Activated naive CD4-positive, alpha-beta T cell treated with anti-CD3 and anti-CD28 coated beads for 36 hours (primary cell): Measurements from ENCODE around the gene FAM118A. TPM values are rescaled to one million over a fixed set of nuclear protein-coding genes. Genes with fewer than 3 reads are reported as not detected.

Source experiments
- CTCF ChIA-PET: fragments of 350-600 bp; sonication (Branson Sonifier 250); formaldehyde crosslinking; loops from one replicate; lab custom pipeline; 2021; ENCODE audit warnings: antibody characterized with exemption; lab: Charles Lee
- DNase-seq: peaks from one replicate; pipeline ENCODE4 v3.0.0-alpha.2; 2020
- H3K27ac Mint-ChIP-seq: one replicate; pipeline ENCODE4 v1.8.0; 2021; ENCODE audit warnings: mild to moderate bottlenecking, mixed read lengths
- H3K27me3 Mint-ChIP-seq: one replicate; pipeline ENCODE4 v1.8.0; 2021; ENCODE audit warnings: low read depth, mixed read lengths
- H3K36me3 Mint-ChIP-seq: one replicate; pipeline ENCODE4 v1.8.0; 2021; ENCODE audit warnings: low read depth, mixed read lengths
- H3K4me1 Mint-ChIP-seq: one replicate; pipeline ENCODE4 v1.8.0; 2021; ENCODE audit warnings: low read depth, mixed read lengths
- H3K4me3 Mint-ChIP-seq: one replicate; pipeline ENCODE4 v1.8.0; 2021; ENCODE audit warnings: mild to moderate bottlenecking, moderate library complexity, mixed read lengths
- H3K9me3 Mint-ChIP-seq: one replicate; pipeline ENCODE4 v1.8.0; 2021; ENCODE audit warnings: mixed read lengths
- intact Hi-C: fragments of 100-400 bp; cut with micrococcal nuclease; formaldehyde crosslinking; loops from one replicate; pipeline ENCODE4 v1.15.1; 2023
- total RNA-seq, 2 experiments: library from RNA; stranded (reverse); gene quantifications; one replicate each; pipeline ENCODE4 v1.2.3, GENCODE V29; 2021

FAM118A gene
- total RNA-seq, 2 experiments from 2014 or later = 62.2 to 66.9 TPM

DNA sequence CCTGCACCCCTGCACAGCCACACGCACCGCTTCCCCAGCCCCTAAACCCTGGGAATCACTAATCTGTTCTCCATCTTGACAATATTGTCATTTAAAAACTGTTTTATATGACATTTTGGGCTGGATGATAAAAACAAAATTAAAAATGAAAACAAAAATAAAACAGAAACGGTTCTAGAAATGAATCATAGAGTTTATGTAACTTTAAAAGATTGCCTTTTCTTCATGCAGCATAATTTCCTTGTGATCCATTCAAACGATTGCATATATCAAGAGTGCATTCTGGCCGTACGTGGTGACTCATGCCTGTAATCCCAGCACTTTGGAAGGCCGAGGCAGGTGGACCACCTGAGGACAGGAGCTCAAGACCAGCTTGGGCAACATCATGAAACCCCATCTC lies 6.6 kb upstream of the FAM118A start:
- CTCF ChIA-PET = interaction anchor here (0.7 kb wide), 1 partner anchor 75 kb away, joined by 3 read pairs; no protein-coding TSS in a partner anchor

DNA sequence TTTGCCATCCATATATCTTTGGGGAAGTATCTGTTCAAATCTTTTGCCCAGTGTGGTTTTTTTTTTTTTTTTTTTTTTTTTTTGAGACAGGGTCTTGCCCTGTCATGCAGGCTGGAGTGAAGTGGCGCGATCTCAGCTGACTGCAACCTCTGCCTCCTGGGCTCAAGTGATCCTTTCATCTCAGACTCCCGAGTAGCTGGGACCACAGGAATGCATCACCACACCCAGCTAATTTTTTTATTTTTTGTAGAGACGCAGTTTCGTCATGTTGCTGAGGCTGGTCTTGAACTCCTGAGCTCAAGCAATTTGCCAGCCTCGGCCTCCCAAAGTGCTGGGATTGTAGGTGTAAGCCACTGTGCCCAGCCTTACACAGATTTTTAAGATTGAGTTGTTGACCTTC lies 4.8 kb upstream of the FAM118A start:
- intact Hi-C loops = loop anchor here (5.0 kb wide), 1 partner anchor 732 kb away; no protein-coding TSS in a partner anchor
- no peaks in the 10 kb centered on the region for H3K9me3 Mint-ChIP-seq
- no peak overlapping the region for H3K4me3 Mint-ChIP-seq
- no peaks in the 10 kb centered on the region for H3K27me3 Mint-ChIP-seq
- H3K4me1 Mint-ChIP-seq = peaks cover 16% of the 10 kb centered on the region
- H3K36me3 Mint-ChIP-seq = no peaks in the 10 kb centered on the region
- H3K27ac Mint-ChIP-seq = no peak overlapping the region
- CTCF ChIA-PET = no interaction called here
- DNase-seq = no peak

More for the DNA sequence above, 6.6 kb upstream of the FAM118A start:
- intact Hi-C loops = no loop called here
- H3K36me3 Mint-ChIP-seq = no peaks in the 10 kb centered on the region
- H3K27ac Mint-ChIP-seq = no peak overlapping the region
- H3K4me1 Mint-ChIP-seq = peaks cover 11% of the 10 kb centered on the region
- no peaks in the 10 kb centered on the region for H3K9me3 Mint-ChIP-seq
- H3K4me3 Mint-ChIP-seq = no peak overlapping the region
- no peaks in the 10 kb centered on the region for H3K27me3 Mint-ChIP-seq
- DNase-seq = no peak

DNA sequence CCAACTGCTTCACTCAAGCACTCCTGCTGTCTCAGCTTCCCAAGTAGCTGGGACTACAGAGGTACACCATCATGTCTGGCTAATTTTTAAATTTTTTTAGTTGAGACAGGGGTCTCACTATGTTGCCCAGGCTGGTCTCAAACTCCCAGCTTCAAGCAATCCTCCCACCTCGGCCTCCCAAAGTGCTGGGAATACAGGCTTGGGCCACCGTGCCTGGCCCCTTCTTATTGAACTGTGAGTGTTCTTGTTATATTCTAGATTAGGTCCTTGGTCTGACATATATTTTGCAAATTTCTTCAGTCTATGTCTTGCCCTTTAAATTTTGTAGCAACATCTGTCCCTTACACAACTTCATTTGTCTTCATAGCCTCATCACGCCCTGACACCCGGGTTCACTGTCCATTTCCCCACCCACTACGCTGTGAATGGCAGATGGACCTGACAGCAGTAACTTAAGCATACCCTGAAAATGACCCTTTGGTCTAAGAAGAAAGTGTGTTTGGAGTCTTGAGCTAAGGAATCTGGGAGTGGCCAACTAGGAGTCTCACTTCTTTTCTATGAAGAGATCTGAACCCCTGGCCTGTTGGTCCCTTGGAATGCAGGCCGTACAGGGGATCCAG lies 4.2 kb upstream of the FAM118A start:
- intact Hi-C loops = loop anchor here (5.0 kb wide), 1 partner anchor 732 kb away; no protein-coding TSS in a partner anchor
- CTCF ChIA-PET = no interaction called here
- Mint-ChIP-seq H3K4me3 (no peak overlapping the region), H3K9me3 (no peaks in the 10 kb centered on the region), H3K4me1 (peaks cover 17% of the 10 kb centered on the region), H3K36me3 (no peaks in the 10 kb centered on the region), H3K27ac (no peak overlapping the region), H3K27me3 (no peaks in the 10 kb centered on the region)
- DNase-seq = no peak

DNA sequence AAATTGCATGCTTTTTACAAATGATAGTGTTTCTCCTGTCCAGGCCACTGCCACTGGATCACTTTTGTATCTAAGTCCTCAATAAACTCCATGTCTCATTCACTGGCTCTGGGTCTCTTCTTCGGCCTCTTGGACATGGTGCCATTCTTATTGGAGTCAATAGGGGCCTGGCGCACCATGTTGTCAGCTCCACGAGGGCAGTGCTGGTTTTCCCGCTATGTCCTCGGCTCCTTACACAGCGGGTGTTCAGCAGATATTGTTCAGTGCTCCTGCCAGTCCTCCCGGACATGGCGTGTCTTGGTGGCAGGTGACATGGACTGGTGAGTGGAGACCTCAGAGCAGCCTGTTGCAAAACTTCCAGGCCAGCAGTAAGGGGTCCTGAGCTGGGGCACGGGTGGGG lies 3.6 kb upstream of the FAM118A start:
- CTCF ChIA-PET = no interaction called here
- peaks cover 4% of the 10 kb centered on the region for H3K36me3 Mint-ChIP-seq
- H3K27ac Mint-ChIP-seq = no peak overlapping the region
- intact Hi-C loops = loop anchor here (5.0 kb wide), 1 partner anchor 731 kb away; no protein-coding TSS in a partner anchor
- no peak overlapping the region for H3K4me3 Mint-ChIP-seq
- H3K4me1 Mint-ChIP-seq = peaks cover 23% of the 10 kb centered on the region
- no peak for DNase-seq
- no peaks in the 10 kb centered on the region for H3K9me3 Mint-ChIP-seq
- H3K27me3 Mint-ChIP-seq = no peaks in the 10 kb centered on the region

DNA sequence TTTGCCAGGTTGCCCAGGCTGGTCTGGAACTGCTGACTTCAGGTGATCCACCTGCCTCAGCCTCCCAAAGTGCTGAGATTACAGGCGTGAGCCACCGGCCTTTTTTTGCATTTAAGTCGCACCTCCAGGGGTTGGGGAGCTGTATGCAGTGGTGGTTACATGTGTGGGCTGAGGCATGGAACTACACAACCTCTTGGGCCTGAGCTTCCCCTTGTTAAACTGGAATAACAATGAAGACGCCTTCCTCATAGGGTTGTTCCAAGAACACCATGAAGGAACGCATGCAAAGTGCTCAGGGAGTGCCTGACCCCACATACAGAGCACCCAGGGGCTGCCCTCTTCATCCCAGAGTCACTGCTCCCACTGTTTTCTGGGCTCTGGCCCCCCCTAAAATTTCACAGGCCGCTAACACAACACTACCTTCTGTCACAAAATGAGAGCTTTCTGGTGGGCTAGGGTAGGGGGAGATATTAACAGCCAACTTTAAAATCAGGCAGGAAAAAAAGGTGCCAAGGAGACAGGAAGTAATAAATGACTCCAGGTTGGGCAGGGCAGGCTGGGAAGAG lies 1.3 kb upstream of the FAM118A start:
- peaks cover 35% of the 10 kb centered on the region for H3K4me1 Mint-ChIP-seq
- CTCF ChIA-PET = no interaction called here
- peak overlapping the region; percentile 87 for H3K27ac Mint-ChIP-seq
- H3K27me3 Mint-ChIP-seq = no peaks in the 10 kb centered on the region
- DNase-seq = no peak
- H3K36me3 Mint-ChIP-seq = peaks cover 6% of the 10 kb centered on the region
- intact Hi-C loops = loop anchor here (5.0 kb wide), 1 partner anchor 729 kb away; no protein-coding TSS in a partner anchor
- H3K4me3 Mint-ChIP-seq = peak overlapping the region; percentile 79
- H3K9me3 Mint-ChIP-seq = no peaks in the 10 kb centered on the region

DNA sequence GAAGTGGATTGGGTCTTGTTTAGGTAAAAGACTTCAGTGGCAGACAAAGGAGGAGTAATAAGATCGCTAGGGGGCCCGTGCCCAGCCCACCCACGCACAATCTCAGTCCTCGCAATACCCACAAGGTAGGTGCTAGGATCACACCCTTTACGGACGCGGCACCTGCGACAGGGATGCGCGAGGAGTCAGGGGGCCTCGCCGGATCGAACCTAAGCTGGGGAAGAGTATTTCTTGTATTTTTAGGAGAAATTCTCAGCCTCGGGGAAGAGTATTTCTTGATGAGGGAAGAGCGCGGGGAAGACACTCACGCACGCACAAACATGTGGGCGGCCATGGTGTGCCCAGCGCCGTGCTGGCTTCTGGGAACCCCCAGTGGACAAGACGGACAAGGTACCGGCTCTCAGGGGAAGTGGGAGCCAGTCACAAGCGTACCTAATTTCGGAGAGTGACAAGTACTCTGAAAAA lies 745 bp upstream of the FAM118A start:
- Mint-ChIP-seq H3K4me1 (peaks cover 38% of the 10 kb centered on the region), H3K27me3 (no peaks in the 10 kb centered on the region), H3K27ac (peak overlapping the region; percentile 87), H3K9me3 (no peaks in the 10 kb centered on the region), H3K36me3 (peaks cover 6% of the 10 kb centered on the region), H3K4me3 (peak overlapping the region; percentile 79)
- CTCF ChIA-PET = no interaction called here
- peak; percentile 55 for DNase-seq
- intact Hi-C loops = loop anchor here (1.0 to 5.0 kb wide), 4 partner anchors 9 to 728 kb away; partner anchors contain the start of genes RIBC2 and SMC1B

DNA sequence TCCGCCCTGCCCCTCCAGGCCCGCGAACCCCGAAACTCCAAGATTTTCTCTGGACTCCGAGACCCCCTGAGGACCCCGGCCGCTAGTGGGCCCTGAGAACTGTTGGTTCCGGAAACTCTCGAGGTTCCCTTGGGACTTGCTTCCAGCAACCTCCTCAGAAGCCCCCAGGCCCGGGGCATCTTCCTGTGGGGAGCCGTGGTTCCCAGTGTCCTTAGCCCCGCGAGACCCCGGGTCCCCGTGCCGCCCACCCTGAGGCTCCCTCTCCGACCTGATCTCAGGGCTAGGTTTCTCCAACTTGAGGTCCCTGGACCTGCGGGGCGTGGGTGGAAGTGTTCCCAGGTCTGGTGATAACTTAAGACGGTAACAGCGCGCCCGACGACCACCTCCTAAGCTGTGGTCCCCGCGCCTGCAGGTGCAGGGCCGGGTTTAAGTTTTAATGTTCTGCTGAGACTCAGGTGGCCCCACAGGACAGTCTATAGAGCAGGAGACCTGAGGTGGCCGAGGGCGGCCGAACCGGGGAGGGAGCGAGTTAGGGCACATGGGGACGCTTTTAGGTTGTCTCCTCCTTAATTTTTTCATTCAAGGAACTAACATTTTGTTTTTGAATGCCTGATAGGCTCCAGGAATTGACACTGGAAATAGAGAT lies 720 bp downstream of the FAM118A start:
- H3K27ac Mint-ChIP-seq = peak overlapping the region; percentile 57
- H3K4me3 Mint-ChIP-seq = peak overlapping the region; percentile 79
- no peak for DNase-seq
- CTCF ChIA-PET = no interaction called here
- intact Hi-C loops = no loop called here
- no peaks in the 10 kb centered on the region for H3K9me3 Mint-ChIP-seq
- H3K4me1 Mint-ChIP-seq = peaks cover 51% of the 10 kb centered on the region
- H3K36me3 Mint-ChIP-seq = peaks cover 6% of the 10 kb centered on the region
- no peaks in the 10 kb centered on the region for H3K27me3 Mint-ChIP-seq

DNA sequence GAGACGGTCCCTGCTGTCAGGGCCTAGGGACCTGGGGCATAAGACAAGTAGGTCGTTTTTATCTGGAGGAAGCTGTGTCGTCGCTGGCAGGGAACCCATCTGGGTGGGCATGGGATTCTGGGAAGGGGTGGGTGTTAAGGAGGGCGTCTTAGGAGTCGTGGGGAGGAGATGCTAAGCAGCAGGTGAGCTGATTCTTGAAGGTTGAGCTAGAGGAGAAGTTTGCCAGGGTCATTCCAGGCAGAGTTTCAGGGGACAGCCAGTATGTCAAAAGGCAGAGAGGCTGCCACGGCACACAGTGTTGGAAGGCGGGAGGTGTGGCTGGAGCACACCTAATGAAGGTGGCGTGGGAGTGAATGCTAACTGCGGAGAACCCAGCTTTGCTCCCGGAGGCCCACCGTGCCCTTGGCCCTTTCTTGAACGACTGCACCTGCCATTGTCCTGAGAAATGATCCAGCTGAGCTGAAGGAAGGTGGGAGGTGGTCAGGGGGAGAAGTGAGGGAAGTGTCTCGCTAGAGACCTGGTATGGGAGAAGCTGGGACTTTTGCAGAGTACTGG lies 1.3 kb downstream of the FAM118A start:
- Mint-ChIP-seq H3K27ac (peak overlapping the region; percentile 57), H3K4me1 (peaks cover 57% of the 10 kb centered on the region), H3K27me3 (no peaks in the 10 kb centered on the region), H3K4me3 (peak overlapping the region; percentile 79), H3K36me3 (peaks cover 6% of the 10 kb centered on the region), H3K9me3 (no peaks in the 10 kb centered on the region)
- intact Hi-C loops = no loop called here
- CTCF ChIA-PET = interaction anchor here (0.7 to 0.9 kb wide), 2 partner anchors 13 to 132 kb away, joined by 3 read pairs; no protein-coding TSS in a partner anchor
- DNase-seq = no peak

DNA sequence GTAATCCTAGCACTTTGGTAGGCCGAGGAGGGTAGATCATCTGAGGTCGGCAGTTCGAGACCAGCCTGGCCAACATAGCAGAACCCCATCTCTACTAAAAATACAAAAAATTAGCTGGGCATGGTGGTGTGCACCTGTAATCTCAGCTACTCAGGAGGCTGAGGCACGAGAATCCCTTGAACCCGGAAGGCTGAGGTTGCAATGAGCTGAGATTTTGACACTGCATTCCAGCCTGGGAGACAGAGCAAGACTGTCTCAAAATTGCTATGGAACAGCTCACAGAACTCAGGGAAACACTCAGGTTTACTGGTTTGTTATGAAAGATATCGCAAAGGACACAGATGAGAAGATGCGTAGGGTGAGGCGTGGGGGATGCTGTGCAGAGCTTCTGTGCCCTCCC lies 2.7 kb downstream of the FAM118A start:
- Mint-ChIP-seq H3K27me3 (no peaks in the 10 kb centered on the region), H3K4me1 (peaks cover 71% of the 10 kb centered on the region), H3K9me3 (no peaks in the 10 kb centered on the region), H3K4me3 (no peak overlapping the region), H3K36me3 (peaks cover 6% of the 10 kb centered on the region), H3K27ac (no peak overlapping the region)
- CTCF ChIA-PET = interaction anchor here (0.9 to 1.2 kb wide), 2 partner anchors 11 to 16 kb away, joined by 3 read pairs; no protein-coding TSS in a partner anchor
- DNase-seq = no peak
- intact Hi-C loops = no loop called here

DNA sequence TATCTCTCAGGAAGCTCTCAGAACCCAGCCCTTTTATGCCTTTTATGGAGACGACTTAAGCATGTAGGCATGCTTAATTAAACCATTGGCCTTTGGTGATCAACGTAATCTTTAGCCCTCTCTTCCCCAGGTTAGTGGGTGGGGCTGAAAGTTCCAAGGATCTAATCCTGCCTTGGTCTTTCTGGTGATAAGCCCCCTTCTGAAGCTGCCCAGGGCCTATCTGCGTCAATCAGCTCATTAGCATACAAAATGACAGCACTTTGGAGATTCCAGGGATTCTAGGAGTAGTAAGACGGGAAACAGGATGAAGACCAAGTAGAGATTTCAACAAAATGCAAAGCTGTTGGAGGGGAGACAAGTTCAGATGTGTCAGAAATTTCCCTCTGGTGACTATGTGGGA lies 3.1 kb downstream of the FAM118A start:
- H3K9me3 Mint-ChIP-seq = no peaks in the 10 kb centered on the region
- intact Hi-C loops = no loop called here
- CTCF ChIA-PET = interaction anchor here (1.2 kb wide), 1 partner anchor 17 kb away, joined by 3 read pairs; no protein-coding TSS in a partner anchor
- H3K4me3 Mint-ChIP-seq = no peak overlapping the region
- no peaks in the 10 kb centered on the region for H3K27me3 Mint-ChIP-seq
- peaks cover 6% of the 10 kb centered on the region for H3K36me3 Mint-ChIP-seq
- H3K4me1 Mint-ChIP-seq = peaks cover 75% of the 10 kb centered on the region
- no peak overlapping the region for H3K27ac Mint-ChIP-seq
- no peak for DNase-seq

DNA sequence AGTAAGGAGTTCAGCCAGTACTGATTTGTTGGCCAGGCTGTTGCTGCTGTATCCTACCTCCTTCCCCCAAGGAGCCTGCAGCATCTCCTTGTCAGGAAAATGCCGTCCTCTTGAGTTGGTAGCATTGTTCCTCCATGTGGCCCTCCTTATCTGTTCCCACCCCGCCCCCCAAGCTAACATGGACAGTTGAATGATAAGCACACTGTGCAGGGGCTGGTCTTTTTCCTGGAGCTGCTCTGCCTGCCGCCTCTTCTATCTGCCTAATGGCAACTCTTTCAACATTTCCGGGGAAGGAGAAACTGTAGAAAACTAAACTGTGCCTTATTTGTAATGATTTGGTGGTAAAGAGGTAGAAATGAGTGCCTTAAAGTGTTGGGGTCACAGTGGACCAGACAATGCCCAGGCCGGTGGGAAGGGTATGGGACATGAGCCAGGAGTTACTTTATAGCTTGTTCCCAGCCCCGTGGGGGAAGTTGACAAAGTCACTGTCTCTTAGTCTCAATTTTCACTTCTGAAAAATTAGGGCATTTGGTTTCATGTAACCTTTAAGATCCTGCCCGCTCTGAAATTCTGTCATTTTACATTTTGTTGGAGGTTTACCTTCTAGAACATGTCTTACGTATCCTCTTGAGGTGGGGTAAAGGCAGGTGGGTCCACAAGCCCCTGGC lies 4.5 kb downstream of the FAM118A start:
- Mint-ChIP-seq H3K27me3 (no peaks in the 10 kb centered on the region), H3K4me3 (no peak overlapping the region), H3K36me3 (peaks cover 6% of the 10 kb centered on the region), H3K4me1 (peaks cover 78% of the 10 kb centered on the region), H3K9me3 (no peaks in the 10 kb centered on the region), H3K27ac (peak overlapping the region; percentile 61)
- no peak for DNase-seq
- CTCF ChIA-PET = interaction anchor here (1.0 kb wide), 1 partner anchor 16 kb away, joined by 3 read pairs; no protein-coding TSS in a partner anchor
- intact Hi-C loops = no loop called here
